ENCODE data around the gene ALG12. TPM values are rescaled to one million over a fixed set of nuclear protein-coding genes. Genes with fewer than 3 reads are reported as not detected.
A peak's percentile ranks its signal among the peaks of the same experiment; 100 is the strongest.

The ALG12 gene
- total and polyA plus RNA-seq, 2 of the 13 experiments (the other 11 are each of a cell fraction or from before 2014, with no cell fraction given) = 7.8 to 15.8 TPM

GRCh38 chr22:49966774-49967705 is 48.8 kb upstream of the ALG12 start (continued):
- TF ChIP-seq BATF2 (CRISPR knock-in tag; IDR thresholded peaks at IDR 0.05) = no peak
- no peak; the same call in 1 of the 2 replicates for TF ChIP-seq ZNF614 (CRISPR knock-in tag; IDR thresholded peaks at IDR 0.05; ENCODE audit: borderline replicate concordance)
- TF ChIP-seq GATAD1 (CRISPR knock-in tag; IDR thresholded peaks at IDR 0.05) = no peak
- TF ChIP-seq CTCF (CRISPR knock-in tag; IDR thresholded peaks at IDR 0.05) = peak; percentile 45
- TF ChIP-seq NCOA2 (CRISPR knock-in tag; IDR thresholded peaks at IDR 0.05) = peak; percentile 53; the same call in 1 of the 2 replicates
- no peak for TF ChIP-seq HHEX (CRISPR knock-in tag; IDR thresholded peaks at IDR 0.05)
- TF ChIP-seq ZSCAN12 (CRISPR knock-in tag; IDR thresholded peaks at IDR 0.05) = no peak
- no peak for TF ChIP-seq PAX8 (CRISPR knock-in tag; IDR thresholded peaks at IDR 0.05; ENCODE audit: borderline replicate concordance)
- TF ChIP-seq ZNF740 (CRISPR knock-in tag; IDR thresholded peaks at IDR 0.05) = no peak
- TF ChIP-seq CREBL2 (CRISPR knock-in tag; IDR thresholded peaks at IDR 0.05; ENCODE audit: borderline replicate concordance) = no peak
- TF ChIP-seq NFAT5 (CRISPR knock-in tag; IDR thresholded peaks at IDR 0.05) = no peak
- no peak for TF ChIP-seq TIGD3 (CRISPR knock-in tag; IDR thresholded peaks at IDR 0.05; ENCODE audit: borderline replicate concordance)
- TF ChIP-seq KLF11 (CRISPR knock-in tag; IDR thresholded peaks at IDR 0.05) = no peak
- TF ChIP-seq ZNF746 (CRISPR knock-in tag; IDR thresholded peaks at IDR 0.05) = peak; percentile 25; the same call in 1 of the 2 replicates
- TF ChIP-seq ZSCAN22 (CRISPR knock-in tag; IDR thresholded peaks at IDR 0.05) = no peak
- no peak for TF ChIP-seq TCF7 (IDR thresholded peaks at IDR 0.05; ENCODE audit: low read depth)
- 0 out of 2 replicates have a peak, but pooled peaks have one; percentile 46 for TF ChIP-seq CHCHD3 (CRISPR knock-in tag; IDR thresholded peaks at IDR 0.05)
- TF ChIP-seq NR1H2 (CRISPR knock-in tag; IDR thresholded peaks at IDR 0.05; ENCODE audit: borderline replicate concordance, low read depth) = 0 out of 2 replicates have a peak, but pooled peaks have one; percentile 15
- no peak for TF ChIP-seq NFE2 (CRISPR knock-in tag; IDR thresholded peaks at IDR 0.05)
- no peak for TF ChIP-seq ZMYM2 (CRISPR knock-in tag; IDR thresholded peaks at IDR 0.05)
